AG09319 (cell line): ENCODE results near the gene DDX18.

ENCODE experiments used
- DNase-seq: peaks from one replicate; pipeline ENCODE4 v3.0.0-alpha.2; 2010; ENCODE audit warnings: low read depth; ENCODE audit errors: extremely low read depth
- CTCF ChIP-seq: IDR thresholded peaks from 2 replicates; pipeline ENCODE4 v1.5.1; 2011; ENCODE audit warnings: low read depth, mild to moderate bottlenecking, inconsistent platforms, low read length, moderate library complexity

DDX18 gene

GRCh38 chr2:117854610-117855009 is 40.1 kb downstream of the DDX18 start:
- no peak for DNase-seq
- TF ChIP-seq CTCF = no peak

GRCh38 chr2:117855886-117856285 is 41.4 kb downstream of the DDX18 start:
- DNase-seq = no peak
- no peak for TF ChIP-seq CTCF

- peak; percentile 76 for DNase-seq
- TF ChIP-seq CTCF = no peak
These were observed 42.1 kb downstream of the DDX18 start for GRCh38 chr2:117856415-117857210.

GRCh38 chr2:117858336-117858735 is 43.8 kb downstream of the DDX18 start:
- DNase-seq = no peak
- no peak for TF ChIP-seq CTCF

GRCh38 chr2:117858892-117859531 is 44.5 kb downstream of the DDX18 start:
- TF ChIP-seq CTCF = no peak
- no peak for DNase-seq

GRCh38 chr2:117859532-117859911 is 45.0 kb downstream of the DDX18 start:
- no peak for DNase-seq
- no peak for TF ChIP-seq CTCF

GRCh38 chr2:117859924-117860647 is 45.6 kb downstream of the DDX18 start:
- DNase-seq = no peak
- TF ChIP-seq CTCF = no peak
